T-helper 22 cell (primary cell): ENCODE results near the gene APBA3.
"Not testable (repeated sequence)": the region's sequence is repeated elsewhere in the genome, so short reads cannot be mapped to it uniquely, and the experiment has no call there.

Source experiments
- DNase-seq: peaks from one replicate; pipeline ENCODE4 v3.0.0-alpha.2; 2020; ENCODE audit warnings: low read depth

The APBA3 gene

GRCh38 chr19:3770136-3770999 lies 8.9 kb upstream of the APBA3 start:
- no peak for DNase-seq

- no peak for DNase-seq
These were observed 8.0 kb upstream of the APBA3 start for GRCh38 chr19:3769494-3769893.

GRCh38 chr19:3768748-3769099 lies 7.2 kb upstream of the APBA3 start:
- DNase-seq = no peak

GRCh38 chr19:3768015-3768747 lies 6.7 kb upstream of the APBA3 start:
- DNase-seq = no peak

GRCh38 chr19:3767050-3767449 lies 5.6 kb upstream of the APBA3 start:
- DNase-seq = no peak

- no peak for DNase-seq
These were observed 5.0 kb upstream of the APBA3 start for GRCh38 chr19:3766520-3766919.

- DNase-seq = not testable (repeated sequence)
These were observed 4.3 kb upstream of the APBA3 start for GRCh38 chr19:3765757-3766156.

GRCh38 chr19:3765121-3765520 lies 3.6 kb upstream of the APBA3 start:
- no peak for DNase-seq

- peak; percentile 97 for DNase-seq
These were observed 1.3 kb upstream of the APBA3 start, which contains the start of gene MRPL54 for GRCh38 chr19:3762501-3763459. Gene MRPL54 (plus strand): TSS chr19:3762682. CDS start chr19:3762701, 19 bp downstream.

- DNase-seq = no peak
These were observed 610 bp upstream of the APBA3 start for GRCh38 chr19:3762130-3762473.

GRCh38 chr19:3760871-3761361 lies 576 bp downstream of the APBA3 start:
- DNase-seq = no peak

- DNase-seq = no peak
These were observed 1.8 kb downstream of the APBA3 start for GRCh38 chr19:3759482-3760254.

GRCh38 chr19:3758297-3758696 lies 3.2 kb downstream of the APBA3 start:
- not testable (repeated sequence) for DNase-seq

GRCh38 chr19:3757705-3758104 lies 3.8 kb downstream of the APBA3 start:
- not testable (repeated sequence) for DNase-seq

- no peak for DNase-seq
These were observed 7.7 kb downstream of the APBA3 start for GRCh38 chr19:3753631-3754410.

- DNase-seq = no peak
These were observed 9.0 kb downstream of the APBA3 start for GRCh38 chr19:3752492-3752891.

GRCh38 chr19:3751236-3751635 lies 10.3 kb downstream of the APBA3 start:
- DNase-seq = no peak

GRCh38 chr19:3750211-3750610 lies 11.3 kb downstream of the APBA3 start:
- no peak for DNase-seq

GRCh38 chr19:3748965-3749364 lies 12.5 kb downstream of the APBA3 start:
- no peak for DNase-seq

- no peak for DNase-seq
These were observed 15.0 kb downstream of the APBA3 start for GRCh38 chr19:3746371-3747056.
